ENCODE results near the gene VSTM2L. TPM values are rescaled to one million over a fixed set of nuclear protein-coding genes. Genes with fewer than 3 reads are reported as not detected.

The VSTM2L gene
- polyA plus RNA-seq, 1 donor (not counting 4 experiments of a cell fraction or from before 2014, with no cell fraction given): 0.75 TPM

- dilution Hi-C loops (cut with MboI; ENCODE audit: extremely low pct_ligation_motif_present, low sequenced_read_pairs): no loop called here
- no peak for FAIRE-seq
Observed at GRCh38 chr20:37973059-37973910, 70.4 kb downstream of the VSTM2L start.

GRCh38 chr20:37976887-37977286 is 74.0 kb downstream of the VSTM2L start:
- H2AFZ ChIP-seq (ENCODE audit: control insufficient read depth, low read length): no peak overlapping the region
- no peak overlapping the region for H3K27ac ChIP-seq (ENCODE audit: control insufficient read depth, insufficient read depth, low read length)
- H4K20me1 ChIP-seq (ENCODE audit: control insufficient read depth, extremely low read depth, insufficient read depth, low read length): no peaks in the 10 kb centered on the region
- no peaks in the 10 kb centered on the region for H3K27me3 ChIP-seq (ENCODE audit: control insufficient read depth, extremely low read depth, insufficient read depth, low read length)
- H3K9me3 ChIP-seq (ENCODE audit: control insufficient read depth, low read depth, low read length): no peaks in the 10 kb centered on the region
- no peaks in the 10 kb centered on the region for H3K4me1 ChIP-seq (ENCODE audit: control insufficient read depth, extremely low read depth, insufficient read depth, low read length)
- no peak overlapping the region for H3K4me3 ChIP-seq (ENCODE audit: control insufficient read depth in 2 of 3, extremely low read depth in 1 of 3, insufficient read depth in 2 of 3, low read depth in 1 of 3, low read length in 3 of 3)
- no peak overlapping the region for H3K9ac ChIP-seq (ENCODE audit: control insufficient read depth, extremely low read depth, insufficient read depth, low read length)
- H3K79me2 ChIP-seq (ENCODE audit: control insufficient read depth, insufficient read depth, low read length): no peaks in the 10 kb centered on the region
- TF ChIP-seq CTCF (optimal IDR thresholded peaks at IDR 0.05 in 1 of 3, IDR thresholded peaks at IDR 0.05 in 1 of 3, conservative IDR thresholded peaks at IDR 0.05 in 1 of 3; ENCODE audit: extremely low read depth in 1 of 3, insufficient read depth in 2 of 3, low read length in 3 of 3) (no peak), EZH2 (IDR thresholded peaks at IDR 0.05; ENCODE audit: low read length) (no peak)
- no peaks in the 10 kb centered on the region for H3K9me1 ChIP-seq (ENCODE audit: control insufficient read depth, extremely low read depth, insufficient read depth, low read length)
- DNase-seq (ENCODE audit: low read depth, low spot score): no peak
- no peak for FAIRE-seq
- dilution Hi-C loops (cut with MboI; ENCODE audit: extremely low pct_ligation_motif_present, low sequenced_read_pairs): no loop called here
- H3K36me3 ChIP-seq (ENCODE audit: control insufficient read depth in 2 of 2, extremely low read depth in 1 of 2, insufficient read depth in 2 of 2, low read length in 2 of 2): no peaks in the 10 kb centered on the region
- H3K4me2 ChIP-seq (ENCODE audit: control insufficient read depth, extremely low read depth, insufficient read depth, low read depth, low read length): no peak overlapping the region

More at GRCh38 chr20:37973059-37973910, 70.4 kb downstream of the VSTM2L start:
- Histone ChIP-seq H2AFZ (ENCODE audit: control insufficient read depth, low read length) (no peak overlapping the region), H3K27ac (ENCODE audit: control insufficient read depth, insufficient read depth, low read length) (no peak overlapping the region), H3K9me3 (ENCODE audit: control insufficient read depth, low read depth, low read length) (no peaks in the 10 kb centered on the region), H3K4me1 (ENCODE audit: control insufficient read depth, extremely low read depth, insufficient read depth, low read length) (peaks cover 3% of the 10 kb centered on the region), H4K20me1 (ENCODE audit: control insufficient read depth, extremely low read depth, insufficient read depth, low read length) (no peaks in the 10 kb centered on the region), H3K36me3 (ENCODE audit: control insufficient read depth in 2 of 2, extremely low read depth in 1 of 2, insufficient read depth in 2 of 2, low read length in 2 of 2) (no peaks in the 10 kb centered on the region), H3K79me2 (ENCODE audit: control insufficient read depth, insufficient read depth, low read length) (no peaks in the 10 kb centered on the region), H3K9ac (ENCODE audit: control insufficient read depth, extremely low read depth, insufficient read depth, low read length) (no peak overlapping the region), H3K4me3 (ENCODE audit: control insufficient read depth in 2 of 3, extremely low read depth in 1 of 3, insufficient read depth in 2 of 3, low read depth in 1 of 3, low read length in 3 of 3) (no peak overlapping the region), H3K9me1 (ENCODE audit: control insufficient read depth, extremely low read depth, insufficient read depth, low read length) (no peaks in the 10 kb centered on the region), H3K4me2 (ENCODE audit: control insufficient read depth, extremely low read depth, insufficient read depth, low read depth, low read length) (no peak overlapping the region), H3K27me3 (ENCODE audit: control insufficient read depth, extremely low read depth, insufficient read depth, low read length) (no peaks in the 10 kb centered on the region)
- no peak for TF ChIP-seq CTCF (optimal IDR thresholded peaks at IDR 0.05 in 1 of 3, IDR thresholded peaks at IDR 0.05 in 1 of 3, conservative IDR thresholded peaks at IDR 0.05 in 1 of 3; ENCODE audit: extremely low read depth in 1 of 3, insufficient read depth in 2 of 3, low read length in 3 of 3)
- TF ChIP-seq EZH2 (IDR thresholded peaks at IDR 0.05; ENCODE audit: low read length): no peak
- DNase-seq (ENCODE audit: low read depth, low spot score): no peak
